GM12801 (cell line): ENCODE measurements around the gene GAN.

Experiments used
- CTCF ChIP-seq: IDR thresholded peaks from one replicate; pipeline ENCODE4 v1.5.1; 2011; ENCODE audit warnings: control low read depth; ENCODE audit not compliant: insufficient read length; ENCODE audit errors: extremely low read depth

GAN gene

GRCh38 chr16:81358860-81359259, 44.1 kb downstream of the GAN start:
- no peak for TF ChIP-seq CTCF

DNA sequence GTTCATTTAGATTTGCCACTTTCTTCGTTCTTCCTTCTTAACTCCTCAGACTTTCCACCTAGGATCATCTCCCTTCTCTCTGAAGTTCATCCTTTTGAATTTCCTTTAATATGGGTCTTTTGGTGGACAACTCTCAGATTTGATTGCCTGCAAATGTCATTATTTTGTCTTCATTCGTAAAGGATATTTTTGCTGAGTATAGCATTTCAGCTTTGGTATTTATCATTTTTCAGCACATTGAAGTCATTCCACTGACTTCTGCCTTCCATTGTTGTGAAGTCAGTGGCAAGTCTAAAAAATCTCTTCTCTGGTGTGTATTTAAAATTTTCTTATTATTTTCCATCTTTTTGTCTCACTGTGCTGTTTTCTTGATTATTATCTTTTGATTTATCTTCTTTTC, 45.4 kb downstream of the GAN start:
- TF ChIP-seq CTCF, result no peak

GRCh38 chr16:81365731-81366130, 51.0 kb downstream of the GAN start:
- no peak for TF ChIP-seq CTCF

- no peak for TF ChIP-seq CTCF
These were observed 51.7 kb downstream of the GAN start for GRCh38 chr16:81366316-81366932.

DNA sequence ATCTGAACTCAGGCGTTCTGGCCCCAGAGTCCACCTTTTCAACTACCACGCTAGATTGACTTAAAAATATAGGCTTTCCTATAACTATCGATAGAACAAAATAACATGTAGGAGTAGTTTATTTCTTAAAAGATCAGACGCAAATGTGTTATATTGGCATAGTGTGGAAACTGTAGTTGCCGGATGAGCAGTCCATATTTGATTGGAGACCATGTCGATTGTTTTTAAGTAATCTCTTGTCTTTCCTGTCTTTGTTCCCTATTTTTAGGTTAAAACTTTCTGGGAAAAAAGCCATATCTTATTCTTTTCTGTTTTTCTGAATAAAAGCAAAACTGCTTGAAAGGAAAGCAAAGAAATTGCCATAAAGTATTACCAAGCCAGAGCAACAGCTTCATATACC, 53.1 kb downstream of the GAN start:
- no peak for TF ChIP-seq CTCF

- TF ChIP-seq CTCF, result no peak
These were observed 55.2 kb downstream of the GAN start for GRCh38 chr16:81369888-81370504.

DNA sequence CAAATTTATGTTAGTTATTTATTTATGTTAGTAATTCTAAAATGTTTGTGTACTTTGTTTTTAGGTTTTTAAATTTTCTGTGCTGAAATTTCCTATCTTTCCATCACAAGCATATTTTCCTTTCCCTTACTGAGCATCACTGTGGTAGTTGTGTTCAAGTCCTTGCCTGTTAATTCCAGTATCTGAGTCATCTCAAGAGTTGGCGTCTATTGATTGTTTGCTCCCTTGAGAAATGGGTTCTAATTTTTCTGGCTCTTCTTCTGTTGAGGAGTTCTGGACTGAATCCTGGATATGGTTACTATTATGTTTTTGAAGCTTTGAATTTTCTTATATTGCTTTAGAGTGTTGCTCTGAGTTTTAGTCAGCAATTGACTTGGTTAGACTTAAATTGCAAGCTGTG, 56.3 kb downstream of the GAN start:
- TF ChIP-seq CTCF, result no peak

GRCh38 chr16:81374550-81374949, 59.8 kb downstream of the GAN start:
- no peak for TF ChIP-seq CTCF
